A549 (cell line): ENCODE data around the gene HOXA5. TPM values are rescaled to one million over a fixed set of nuclear protein-coding genes. Genes with fewer than 3 reads are reported as not detected.
A peak's percentile ranks its signal among the peaks of the same experiment; 100 is the strongest.

ENCODE experiments used
- ATAC-seq, 2 experiments: fragments of 200-7000 bp in 1 of 2; fragments of >200 bp in 1 of 2; cut with Nextera tagmentation in 1 of 2; cut with Tn5 transposase in 1 of 2; 3 replicates each; pipeline versions ENCODE4 v1.8.0 to v1.9.1; 2018 to 2020; ENCODE audit warnings: mild to moderate bottlenecking in 1 of 2, moderate library complexity in 1 of 2
- CTCF ChIA-PET: fragments of 300-600 bp; sonication (Branson Sonifier 250); formaldehyde crosslinking; extraction: SDS; loops from one replicate; lab custom pipeline; 2021; ENCODE audit warnings: antibody characterized with exemption, inconsistent platforms; lab: Yijun Ruan, JAX
- POLR2A ChIA-PET: fragments of 350-600 bp; formaldehyde crosslinking; extraction: SDS; loops from one replicate; lab custom pipeline; 2021; ENCODE audit warnings: antibody characterized with exemption, inconsistent platforms; lab: Yijun Ruan, JAX
- DNase-seq, 2 experiments: peaks; one replicate each; pipeline versions ENCODE4 v3.0.0 to v3.0.0-alpha.2; 2011 to 2016; ENCODE audit warnings: low read depth in 1 of 2, low spot score in 1 of 2
- FAIRE-seq: peaks from 2 replicates; lab custom pipeline; 2011; peaks lifted over from hg19 to GRCh38; lab: Jason Lieb, UNC
- H3K27ac ChIP-seq, 2 experiments: fragments of >200 bp; sonication (Bioruptor Twin); formaldehyde crosslinking; 3 replicates each; pipeline ENCODE4 v1.5.1; 2016 to 2017
- H3K4me1 ChIP-seq: fragments of >200 bp; sonication (Bioruptor Twin); formaldehyde crosslinking; 3 replicates; pipeline ENCODE4 v1.6.1; 2016
- H3K4me2 ChIP-seq: fragments of >200 bp; sonication (Bioruptor Twin); formaldehyde crosslinking; 3 replicates; pipeline ENCODE4 v1.6.1; 2016
- H3K4me3 ChIP-seq: fragments of >200 bp; sonication (Bioruptor Twin); formaldehyde crosslinking; 3 replicates; pipeline ENCODE4 v1.5.1; 2016
- H3K9me3 ChIP-seq: fragments of >200 bp; sonication (Bioruptor Twin); formaldehyde crosslinking; 3 replicates; pipeline ENCODE4 v1.6.1; 2016
- EHMT2 ChIP-seq: fragments of 200-600 bp; sonication (generic); IDR thresholded peaks from 2 replicates; pipeline ENCODE4 v1.6.1; 2016; ENCODE audit warnings: antibody characterized with exemption, low read depth, mild to moderate bottlenecking, moderate library complexity
- EP300 ChIP-seq, 2 experiments: fragments of >200 bp; sonication (Bioruptor Twin); formaldehyde crosslinking; IDR thresholded peaks; 2 replicates in 1 of 2; 3 replicates in 1 of 2; pipeline ENCODE4 v1.6.1; 2016 to 2017
- FOSL2 ChIP-seq, 2 experiments: fragments of 450-650 bp in 1 of 2; fragments of >200 bp in 1 of 2; sonication (Bioruptor Twin) in 1 of 2; formaldehyde crosslinking; IDR thresholded peaks; 2 replicates each; pipeline versions ENCODE4 v1.5.0 to v1.6.1; 2016 to 2020; ENCODE audit warnings: mild to moderate bottlenecking in 1 of 2, moderate library complexity in 1 of 2
- GATA3 ChIP-seq: IDR thresholded peaks from 2 replicates; pipeline ENCODE4 v1.6.1; 2012; ENCODE audit warnings: borderline replicate concordance
- HOXB5 ChIP-seq: fragments of 250-450 bp; sonication (Bioruptor Pico); IDR thresholded peaks from 2 replicates; pipeline ENCODE4 v1.5.0; 2020; ENCODE audit warnings: mild to moderate bottlenecking, moderate library complexity
- KDM5A ChIP-seq: fragments of 200-600 bp; sonication (generic); IDR thresholded peaks from 2 replicates; pipeline ENCODE4 v1.6.1; 2016; ENCODE audit warnings: antibody characterized with exemption, mild to moderate bottlenecking
- NR3C1 ChIP-seq: fragments of >200 bp; sonication (Bioruptor Twin); formaldehyde crosslinking; IDR thresholded peaks from 3 replicates; pipeline ENCODE4 v1.6.1; 2017
- POLR2A ChIP-seq: IDR thresholded peaks from 2 replicates; pipeline ENCODE4 v1.6.1; 2012; ENCODE audit warnings: mild to moderate bottlenecking, low read length
- RAD21 ChIP-seq, 2 experiments: fragments of >200 bp in 1 of 2; sonication (Bioruptor Twin) in 1 of 2; formaldehyde crosslinking in 1 of 2; IDR thresholded peaks in 1 of 2; conservative IDR thresholded peaks in 1 of 2; 2 replicates in 1 of 2; 3 replicates in 1 of 2; pipeline ENCODE4 v1.6.1; 2012 to 2018; ENCODE audit warnings: inconsistent platforms in 1 of 2
- TFCP2L1 ChIP-seq: fragments of 250-450 bp; sonication (Bioruptor Pico); IDR thresholded peaks from 2 replicates; pipeline ENCODE4 v1.5.0; 2021; ENCODE audit warnings: mild to moderate bottlenecking
- ZFP36 ChIP-seq: fragments of 450-650 bp; IDR thresholded peaks from 2 replicates; pipeline ENCODE4 v1.6.1; 2014; ENCODE audit warnings: borderline replicate concordance; ENCODE audit not compliant: partially characterized antibody
- WGBS: methylation state at CpG from one replicate; pipeline ENCODE4 v1.1.6; 2017; ENCODE audit errors: missing lambda C conversion rate; 5-methylcytosine and 5-hydroxymethylcytosine counted together
- polyA plus RNA-seq, 4 experiments: library from polyadenylated mRNA; depleted of rRNA in 3 of 4; stranded (reverse); fragments of >200 nt; fragmentation: RNase III in 1 of 4; extraction: RNeasy Plus Mini Kit Qiagen cat#74134 plus additional on column Dnase treatment in 1 of 4; gene quantifications; 2 replicates in 3 of 4; 3 replicates in 1 of 4; pipeline ENCODE4 v1.2.3, GENCODE V29; 2011 to 2017
- TF ChIP-seq, protein P1 (sequence below): fragments of >200 bp; sonication (Bioruptor Twin); formaldehyde crosslinking; IDR thresholded peaks from 2 replicates; pipeline ENCODE4 v1.6.1; 2016
- TF ChIP-seq, protein P2 (sequence below): IDR thresholded peaks from 2 replicates; pipeline ENCODE4 v1.6.1; 2012
- TF ChIP-seq, protein P3 (sequence below): IDR thresholded peaks from 2 replicates; pipeline ENCODE4 v1.6.1; 2012
- TF ChIP-seq, protein P4 (sequence below): fragments of 150-350 bp; IDR thresholded peaks from 2 replicates; pipeline ENCODE4 v1.6.1; 2014; ENCODE audit warnings: low read depth, mild to moderate bottlenecking, low read length
- TF ChIP-seq, protein P5 (sequence below): fragments of 250-450 bp; sonication (Bioruptor Pico); IDR thresholded peaks from 2 replicates; pipeline ENCODE4 v1.5.0; 2020; ENCODE audit warnings: low read depth, mild to moderate bottlenecking, moderate library complexity

HOXA5 gene
- polyA plus RNA-seq, 2 of the 4 experiments (the other 2 are of a cell fraction), result 4.0 to 6.5 TPM

DNA sequence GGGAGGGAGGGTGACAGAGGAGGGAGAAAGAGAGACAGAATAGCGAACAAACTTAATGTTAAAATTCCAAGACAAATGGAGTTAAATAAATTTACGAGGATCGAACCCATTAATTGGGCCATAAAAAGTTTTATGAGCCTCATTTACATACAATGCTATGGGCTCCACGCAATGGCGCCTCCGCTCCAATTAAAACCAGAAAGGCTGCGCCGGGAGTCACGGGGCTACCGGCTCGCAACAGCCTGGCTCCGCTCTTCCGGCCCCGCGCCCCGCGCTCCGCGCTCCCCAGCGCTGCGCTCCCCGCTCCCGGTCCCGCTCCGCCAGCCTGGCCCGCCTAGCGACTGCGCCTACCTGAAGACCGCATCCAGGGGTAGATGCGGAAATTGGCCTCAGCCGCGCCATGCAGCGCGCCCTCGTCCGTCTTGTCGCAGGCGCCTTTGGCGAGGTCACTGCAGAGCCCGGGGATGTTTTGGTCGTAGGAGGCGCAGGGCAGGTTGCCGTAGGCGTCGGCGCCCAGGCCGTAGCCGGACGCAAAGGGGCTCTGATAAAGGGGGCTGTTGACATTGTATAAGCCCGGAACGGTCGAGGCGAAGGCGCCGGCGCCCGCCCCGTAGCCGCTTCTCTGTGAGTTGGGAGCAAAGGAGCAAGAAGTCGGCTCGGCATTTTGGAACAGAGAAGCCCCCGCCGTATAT, 12.5 kb upstream of the HOXA5 start (continued):
- TF ChIP-seq, protein P1, sequence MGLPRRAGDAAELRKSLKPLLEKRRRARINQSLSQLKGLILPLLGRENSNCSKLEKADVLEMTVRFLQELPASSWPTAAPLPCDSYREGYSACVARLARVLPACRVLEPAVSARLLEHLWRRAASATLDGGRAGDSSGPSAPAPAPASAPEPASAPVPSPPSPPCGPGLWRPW, result no peak
- no peak for TF ChIP-seq TFCP2L1 (CRISPR knock-in tag)
- TF ChIP-seq GATA3, result no peak
- TF ChIP-seq, protein P2, sequence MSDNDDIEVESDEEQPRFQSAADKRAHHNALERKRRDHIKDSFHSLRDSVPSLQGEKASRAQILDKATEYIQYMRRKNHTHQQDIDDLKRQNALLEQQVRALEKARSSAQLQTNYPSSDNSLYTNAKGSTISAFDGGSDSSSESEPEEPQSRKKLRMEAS, result peak; percentile 65; the same call in 1 of the 2 replicates
- TF ChIP-seq, protein P3, sequence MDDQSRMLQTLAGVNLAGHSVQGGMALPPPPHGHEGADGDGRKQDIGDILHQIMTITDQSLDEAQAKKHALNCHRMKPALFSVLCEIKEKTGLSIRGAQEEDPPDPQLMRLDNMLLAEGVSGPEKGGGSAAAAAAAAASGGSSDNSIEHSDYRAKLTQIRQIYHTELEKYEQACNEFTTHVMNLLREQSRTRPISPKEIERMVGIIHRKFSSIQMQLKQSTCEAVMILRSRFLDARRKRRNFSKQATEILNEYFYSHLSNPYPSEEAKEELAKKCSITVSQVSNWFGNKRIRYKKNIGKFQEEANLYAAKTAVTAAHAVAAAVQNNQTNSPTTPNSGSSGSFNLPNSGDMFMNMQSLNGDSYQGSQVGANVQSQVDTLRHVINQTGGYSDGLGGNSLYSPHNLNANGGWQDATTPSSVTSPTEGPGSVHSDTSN, result no peak
- TF ChIP-seq POLR2A, result peak; percentile 33
- TF ChIP-seq HOXB5 (CRISPR knock-in tag), result no peak

DNA sequence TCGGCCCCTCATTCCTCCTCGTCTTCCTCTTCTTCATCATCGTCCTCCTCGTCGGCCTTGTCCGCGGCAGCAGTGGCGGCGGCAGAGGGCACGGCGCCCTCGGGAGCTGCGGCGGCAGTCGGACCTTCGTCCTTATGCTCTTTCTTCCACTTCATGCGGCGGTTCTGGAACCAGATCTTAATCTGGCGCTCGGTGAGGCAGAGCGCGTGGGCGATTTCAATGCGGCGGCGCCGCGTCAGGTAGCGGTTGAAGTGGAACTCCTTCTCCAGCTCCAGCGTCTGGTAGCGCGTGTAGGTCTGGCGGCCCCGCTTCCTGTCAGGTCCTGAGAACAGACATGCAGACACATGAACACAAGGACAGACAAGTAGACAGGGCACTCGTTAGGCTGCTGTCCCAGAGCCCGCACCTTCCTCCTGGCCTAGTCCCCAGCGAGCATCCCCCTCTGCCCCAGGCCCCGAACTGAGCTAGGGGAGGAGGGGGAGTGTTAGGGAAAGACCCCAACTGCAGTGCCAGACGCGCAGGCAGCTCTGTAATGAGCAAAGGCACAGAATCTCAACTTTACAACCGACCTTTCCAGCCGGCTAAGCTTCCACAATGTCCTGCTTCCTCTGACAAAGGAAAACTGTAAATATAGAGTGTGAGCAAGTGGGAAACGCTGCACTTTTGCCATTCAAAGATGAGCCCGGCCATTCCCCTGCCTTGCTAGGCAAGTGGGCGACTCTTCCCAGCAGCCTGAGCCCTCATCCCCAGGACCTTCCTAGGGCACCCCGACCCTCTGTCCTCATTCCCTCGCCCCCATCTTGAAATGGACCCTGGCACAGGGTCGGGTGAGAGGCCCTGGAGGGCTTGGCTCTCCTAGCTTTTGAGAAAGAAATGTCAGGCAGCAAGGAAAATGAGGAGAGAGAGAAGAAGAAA, 11.7 kb upstream of the HOXA5 start:
- Histone ChIP-seq H3K9me3 (no peaks in the 10 kb centered on the region), H3K4me2 (peak overlapping the region; percentile 73), H3K4me1 (0 out of 3 replicates have a peak, but pooled peaks cover 3% of the 10 kb centered on the region), H3K4me3 (peak overlapping the region; percentile 51), H3K27ac (peak overlapping the region; percentile 74 to 85; a peak in 5 of 6 replicates)
- POLR2A ChIA-PET, result no interaction called here
- FAIRE-seq (no peak), DNase-seq (no peak), ATAC-seq (no peak)
- WGBS, result 91% methylated on average over 48 of the region's 48 CpGs
- TF ChIP-seq KDM5A (no peak), FOSL2 (IDR thresholded peaks at IDR 0.05) (no peak), FOSL2 (CRISPR knock-in tag; IDR thresholded peaks at IDR 0.05) (no peak), NR3C1 (no peak), HOXB5 (CRISPR knock-in tag) (no peak), EHMT2 (no peak), ZFP36 (no peak), RAD21 (conservative IDR thresholded peaks at IDR 0.05 in 1 of 2, IDR thresholded peaks at IDR 0.05 in 1 of 2) (no peak), EP300 (IDR thresholded peaks at IDR 0.05) (no peak)
- TF ChIP-seq, protein P2, result no peak
- TF ChIP-seq, protein P3, result no peak
- TF ChIP-seq, protein P4, sequence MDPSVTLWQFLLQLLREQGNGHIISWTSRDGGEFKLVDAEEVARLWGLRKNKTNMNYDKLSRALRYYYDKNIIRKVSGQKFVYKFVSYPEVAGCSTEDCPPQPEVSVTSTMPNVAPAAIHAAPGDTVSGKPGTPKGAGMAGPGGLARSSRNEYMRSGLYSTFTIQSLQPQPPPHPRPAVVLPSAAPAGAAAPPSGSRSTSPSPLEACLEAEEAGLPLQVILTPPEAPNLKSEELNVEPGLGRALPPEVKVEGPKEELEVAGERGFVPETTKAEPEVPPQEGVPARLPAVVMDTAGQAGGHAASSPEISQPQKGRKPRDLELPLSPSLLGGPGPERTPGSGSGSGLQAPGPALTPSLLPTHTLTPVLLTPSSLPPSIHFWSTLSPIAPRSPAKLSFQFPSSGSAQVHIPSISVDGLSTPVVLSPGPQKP, result no peak
- TF ChIP-seq, protein P5, sequence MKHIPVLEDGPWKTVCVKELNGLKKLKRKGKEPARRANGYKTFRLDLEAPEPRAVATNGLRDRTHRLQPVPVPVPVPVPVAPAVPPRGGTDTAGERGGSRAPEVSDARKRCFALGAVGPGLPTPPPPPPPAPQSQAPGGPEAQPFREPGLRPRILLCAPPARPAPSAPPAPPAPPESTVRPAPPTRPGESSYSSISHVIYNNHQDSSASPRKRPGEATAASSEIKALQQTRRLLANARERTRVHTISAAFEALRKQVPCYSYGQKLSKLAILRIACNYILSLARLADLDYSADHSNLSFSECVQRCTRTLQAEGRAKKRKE, result no peak
- CTCF ChIA-PET, result interaction anchor here (0.7 to 2.2 kb wide), 4 partner anchors 11 to 487 kb away, joined by 3 to 10 read pairs (median 4); partner anchors contain the start of gene HOXA5
